Body of pancreas (tissue), 4 donors: Measurements from ENCODE around the gene IL2RA. TPM values are rescaled to one million over a fixed set of nuclear protein-coding genes. Genes with fewer than 3 reads are reported as not detected.

Experiments
- ATAC-seq: fragments of 150-250 bp; one replicate; pipeline ENCODE4 v1.9.1; 2016
- DNase-seq, 4 donors: peaks; one replicate each; pipeline ENCODE4 v3.0.0-alpha.2; 2019
- H3K27ac ChIP-seq, 4 donors: fragments of 200-600 bp; sonication (generic); 1 replicate in 3 of 4; 2 replicates in 1 of 4; pipeline versions ENCODE4 v1.5.1 to v1.6.1; 2016 to 2019; ENCODE audit warnings: mild to moderate bottlenecking in 1 of 4, mixed read lengths in 1 of 4, moderate library complexity in 1 of 4
- H3K27me3 ChIP-seq, 2 donors: fragments of 200-600 bp; sonication (generic); one replicate each; pipeline ENCODE4 v1.6.0; 2016; ENCODE audit warnings: mild to moderate bottlenecking in 1 of 2
- H3K36me3 ChIP-seq, 2 donors: fragments of 200-600 bp; sonication (generic); replicated peaks in 1 of 2; 2 replicates each; pipeline ENCODE4 v1.5.1; 2016; ENCODE audit warnings: low read depth in 2 of 2; ENCODE audit not compliant: insufficient read depth in 1 of 2
- H3K4me1 ChIP-seq: fragments of 200-600 bp; sonication (generic); one replicate; pipeline ENCODE4 v1.6.0; 2016
- H3K4me3 ChIP-seq, 2 donors: fragments of 200-600 bp; sonication (generic); 1 replicate in 1 of 2; 2 replicates in 1 of 2; pipeline ENCODE4 v1.5.1; 2016 to 2019
- H3K9me3 ChIP-seq, 3 donors: fragments of 200-600 bp; sonication (generic); 1 replicate in 2 of 3; 2 replicates in 1 of 3; pipeline ENCODE4 v1.5.1; 2016
- POLR2A ChIP-seq, 3 donors: fragments of 450-650 bp; IDR thresholded peaks; one replicate each; pipeline ENCODE4 v1.6.1; 2016; ENCODE audit warnings: antibody characterized with exemption in 3 of 3, mild to moderate bottlenecking in 2 of 3
- WGBS, 2 donors: methylation state at CpG; one replicate each; pipeline ENCODE4 v1.1.5; 2017; 5-methylcytosine and 5-hydroxymethylcytosine counted together
- intact Hi-C: fragments of 100-400 bp; cut with DNase I; formaldehyde crosslinking; loops from one replicate; pipeline ENCODE4 v1.15.1; 2023
- total RNA-seq, 2 donors: library from RNA; depleted of rRNA; stranded (reverse); fragments of >200 nt; gene quantifications; one replicate each; pipeline ENCODE4 v1.1.0, GENCODE V29; 2016
- TF ChIP-seq, protein P1 (sequence below), 7 experiments: fragments of 450-650 bp in 4 of 7; fragments of 200-600 bp in 3 of 7; sonication (generic) in 3 of 7; IDR thresholded peaks; one replicate each; pipeline ENCODE4 v1.5.1; 2016 to 2019; ENCODE audit warnings: antibody characterized with exemption in 7 of 7

IL2RA gene
- total RNA-seq, 2 donors from 2014 or later, result 0.52 to 0.99 TPM

DNA sequence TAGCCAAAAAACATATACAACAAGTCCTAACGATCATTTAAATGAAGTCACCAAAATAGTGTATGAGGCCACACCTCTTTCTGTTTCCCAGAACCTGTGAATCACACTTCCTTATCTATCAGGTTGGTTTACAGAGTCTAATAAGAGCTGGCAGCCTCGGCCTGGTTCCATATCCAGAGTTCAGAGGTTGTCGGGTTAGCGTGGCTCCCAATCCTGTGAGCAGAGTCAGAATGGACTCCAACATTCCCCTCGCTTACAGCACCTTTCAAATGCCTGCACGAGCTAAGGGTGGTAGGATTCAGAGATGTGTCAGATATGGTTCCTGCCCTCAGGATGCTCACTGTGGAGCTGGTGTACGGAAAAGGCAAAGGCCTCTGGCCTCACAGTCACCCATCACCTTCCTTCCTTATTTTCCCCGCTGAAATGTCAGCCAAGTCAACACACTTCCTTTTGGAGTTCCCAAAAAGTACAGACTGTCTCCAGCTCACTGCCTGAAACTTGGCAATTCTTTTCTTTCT, 90.8 kb downstream of the IL2RA start:
- ATAC-seq (peak; percentile 94), DNase-seq (peak; percentile 81 to 91 (median 87))
- H3K27me3 ChIP-seq, result no peaks in the 10 kb centered on the region
- no peaks in the 10 kb centered on the region for H3K36me3 ChIP-seq
- H3K9me3 ChIP-seq, result no peaks in the 10 kb centered on the region
- peak overlapping the region; percentile 79 to 90 (median 86) for H3K27ac ChIP-seq
- H3K4me1 ChIP-seq, result peaks cover 73% of the 10 kb centered on the region
- intact Hi-C loops, result no loop called here
- TF ChIP-seq, protein P1, sequence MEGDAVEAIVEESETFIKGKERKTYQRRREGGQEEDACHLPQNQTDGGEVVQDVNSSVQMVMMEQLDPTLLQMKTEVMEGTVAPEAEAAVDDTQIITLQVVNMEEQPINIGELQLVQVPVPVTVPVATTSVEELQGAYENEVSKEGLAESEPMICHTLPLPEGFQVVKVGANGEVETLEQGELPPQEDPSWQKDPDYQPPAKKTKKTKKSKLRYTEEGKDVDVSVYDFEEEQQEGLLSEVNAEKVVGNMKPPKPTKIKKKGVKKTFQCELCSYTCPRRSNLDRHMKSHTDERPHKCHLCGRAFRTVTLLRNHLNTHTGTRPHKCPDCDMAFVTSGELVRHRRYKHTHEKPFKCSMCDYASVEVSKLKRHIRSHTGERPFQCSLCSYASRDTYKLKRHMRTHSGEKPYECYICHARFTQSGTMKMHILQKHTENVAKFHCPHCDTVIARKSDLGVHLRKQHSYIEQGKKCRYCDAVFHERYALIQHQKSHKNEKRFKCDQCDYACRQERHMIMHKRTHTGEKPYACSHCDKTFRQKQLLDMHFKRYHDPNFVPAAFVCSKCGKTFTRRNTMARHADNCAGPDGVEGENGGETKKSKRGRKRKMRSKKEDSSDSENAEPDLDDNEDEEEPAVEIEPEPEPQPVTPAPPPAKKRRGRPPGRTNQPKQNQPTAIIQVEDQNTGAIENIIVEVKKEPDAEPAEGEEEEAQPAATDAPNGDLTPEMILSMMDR (IDR thresholded peaks at IDR 0.05), result no peak
- peak in 1 of 3 donors; percentile 25 for TF ChIP-seq POLR2A (IDR thresholded peaks at IDR 0.05)
- WGBS, 2 donors, result 10 to 20% methylated on average over 8 of the region's 8 CpGs
- no peak overlapping the region for H3K4me3 ChIP-seq

DNA sequence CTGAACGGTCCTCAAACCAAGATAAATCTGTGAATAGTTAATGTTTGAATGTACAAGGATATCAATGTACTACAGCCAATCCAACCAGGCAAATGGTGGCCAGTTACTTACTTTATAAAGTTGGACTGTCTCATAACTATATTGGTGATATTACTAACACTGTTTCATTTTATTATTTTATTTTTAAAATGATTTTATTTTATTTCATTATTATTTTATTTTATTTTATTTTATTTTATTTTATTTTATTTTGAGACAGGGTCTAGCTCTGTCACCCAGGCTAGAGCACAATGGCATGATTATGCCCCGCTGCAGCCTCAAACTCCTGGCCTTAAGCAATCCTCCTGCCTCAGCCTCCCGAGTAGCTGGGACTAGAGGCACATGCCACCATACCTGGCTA, 91.6 kb downstream of the IL2RA start:
- Histone ChIP-seq H3K4me1 (peaks cover 73% of the 10 kb centered on the region), H3K27me3 (no peaks in the 10 kb centered on the region), H3K27ac (peak overlapping the region; percentile 79 to 90 (median 86)), H3K36me3 (no peaks in the 10 kb centered on the region), H3K4me3 (no peak overlapping the region), H3K9me3 (no peaks in the 10 kb centered on the region)
- no peak for TF ChIP-seq POLR2A (IDR thresholded peaks at IDR 0.05)
- TF ChIP-seq, protein P1 (IDR thresholded peaks at IDR 0.05), result no peak
- intact Hi-C loops, result no loop called here
- 68 to 71% methylated on average over 3 of the region's 3 CpGs for WGBS, 2 donors
- ATAC-seq (no peak), DNase-seq (no peak)

DNA sequence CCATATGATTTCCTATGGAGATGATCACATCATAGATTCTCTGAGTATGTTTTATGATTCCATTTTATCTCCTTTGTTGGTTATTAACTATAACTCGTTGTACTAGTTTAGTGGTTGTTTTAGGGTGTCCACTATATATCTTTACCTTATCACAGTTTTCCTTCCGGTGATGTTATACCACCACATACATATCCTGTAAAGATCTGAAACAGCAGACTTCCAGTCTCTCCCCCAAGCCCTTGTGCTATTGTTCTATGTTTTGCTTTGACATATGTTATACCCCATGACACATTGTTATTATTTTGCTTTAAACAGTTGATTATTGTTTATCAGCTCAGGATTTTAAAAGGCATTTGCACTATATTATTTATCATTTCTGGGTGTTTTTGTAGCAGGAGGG, 92.1 kb downstream of the IL2RA start:
- DNase-seq (no peak), ATAC-seq (no peak)
- intact Hi-C loops, result no loop called here
- TF ChIP-seq POLR2A (IDR thresholded peaks at IDR 0.05), result no peak
- TF ChIP-seq, protein P1 (IDR thresholded peaks at IDR 0.05), result no peak
- H3K4me1 ChIP-seq, result peaks cover 73% of the 10 kb centered on the region
- no peaks in the 10 kb centered on the region for H3K9me3 ChIP-seq
- WGBS, 2 donors, result 63 to 74% methylated on average over 2 of the region's 2 CpGs
- H3K4me3 ChIP-seq, result no peak overlapping the region
- no peaks in the 10 kb centered on the region for H3K27me3 ChIP-seq
- peak overlapping the region in 3 of 4 donors; percentile 24 to 88 (median 85) for H3K27ac ChIP-seq
- no peaks in the 10 kb centered on the region for H3K36me3 ChIP-seq

DNA sequence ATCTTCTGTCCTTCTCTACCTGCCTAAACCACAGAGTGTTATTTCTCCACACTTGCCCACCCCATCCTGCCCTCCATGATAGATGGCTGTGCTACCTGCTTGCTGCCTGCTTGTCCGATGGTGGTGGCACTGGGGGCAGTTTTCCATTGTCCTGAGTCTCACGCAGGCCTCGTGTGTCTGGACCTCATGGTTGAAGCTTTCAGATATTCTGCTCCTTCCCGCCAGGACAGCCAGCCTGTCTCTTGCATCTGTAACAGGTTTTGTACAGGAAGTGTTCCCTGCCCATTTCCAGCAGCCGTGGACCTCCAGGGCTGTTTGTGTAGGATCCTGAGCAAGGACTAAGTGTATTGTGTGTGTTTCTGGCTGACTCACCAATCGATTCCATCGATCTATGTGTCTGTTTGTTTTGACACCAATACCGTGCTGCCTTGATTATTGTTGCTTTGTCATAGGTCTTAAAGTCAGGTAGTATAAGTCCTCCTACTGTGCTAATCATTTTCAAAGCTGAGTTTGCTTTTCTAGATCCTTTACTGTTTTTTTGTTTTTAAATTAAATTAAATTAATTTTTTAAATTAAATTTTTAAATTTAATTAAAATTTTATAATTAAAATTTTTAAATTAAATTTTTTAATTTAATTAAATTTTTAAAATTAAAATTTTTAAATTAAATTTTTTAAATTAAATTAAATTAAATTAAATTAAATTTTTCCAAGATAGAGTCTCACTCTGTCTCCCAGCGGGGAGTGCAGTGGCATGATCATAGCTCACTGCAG, 93.3 kb downstream of the IL2RA start:
- Histone ChIP-seq H3K36me3 (no peaks in the 10 kb centered on the region), H3K4me3 (no peak overlapping the region), H3K4me1 (peaks cover 72% of the 10 kb centered on the region), H3K27me3 (no peaks in the 10 kb centered on the region), H3K9me3 (no peaks in the 10 kb centered on the region), H3K27ac (peak overlapping the region; percentile 6 to 61 (median 48))
- intact Hi-C loops, result no loop called here
- 60 to 67% methylated on average over 9 of the region's 9 CpGs for WGBS, 2 donors
- ATAC-seq (peak; percentile 46), DNase-seq (peak; percentile 37 to 71 (median 57))
- TF ChIP-seq POLR2A (IDR thresholded peaks at IDR 0.05), result no peak
- TF ChIP-seq, protein P1 (IDR thresholded peaks at IDR 0.05), result no peak
